Posterior vena cava (tissue), 2 donors: Measurements from ENCODE around the gene MTX1. TPM values are rescaled to one million over a fixed set of nuclear protein-coding genes. Genes with fewer than 3 reads are reported as not detected.
"Not testable (repeated sequence)": the region's sequence is repeated elsewhere in the genome, so short reads cannot be mapped to it uniquely, and the experiment has no call there.

Experiments
- DNase-seq: peaks from one replicate; pipeline ENCODE4 v3.0.0-alpha.2; 2020; ENCODE audit warnings: low spot score
- intact Hi-C, 2 donors: fragments of 100-400 bp; cut with DNase I; formaldehyde crosslinking; loops; one replicate each; pipeline versions ENCODE4 v1.14.1 to v1.14.2; 2022 to 2023
- total RNA-seq, 2 donors: library from RNA; stranded (reverse); fragmentation: NEBNext Ultra II Directional; extraction: Animal tissue kit (Norgen Biotek cat#: 25700); gene quantifications; one replicate each; pipeline ENCODE4 v1.2.1, GENCODE V29; 2021
- donor health status: DM: yes; HTN: yes; CAD: no.
- donor health status: DM: yes; HTN: yes; CAD: no.

The MTX1 gene
- total RNA-seq, 2 donors from 2014 or later: 20.9 to 26.8 TPM

DNA sequence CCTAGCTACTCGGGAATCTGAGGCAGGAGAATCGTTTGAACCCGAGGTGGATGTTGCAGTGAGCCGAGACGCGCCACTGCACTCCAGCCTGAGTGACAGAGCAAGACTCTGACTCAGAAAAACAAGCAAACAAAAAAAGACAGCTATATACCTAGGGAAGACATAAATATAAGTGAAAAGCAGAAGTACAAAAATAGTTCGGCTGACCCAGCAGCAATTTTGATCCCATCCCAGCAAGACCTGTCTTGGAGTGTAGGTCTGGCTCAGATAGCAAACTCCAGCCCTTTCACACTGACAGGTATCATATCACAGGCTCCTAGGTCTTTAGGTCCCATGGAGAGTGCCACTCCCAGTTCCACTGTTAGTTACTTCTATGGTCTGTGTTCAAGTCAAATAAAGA is 14.6 kb downstream of the MTX1 start:
- DNase-seq: no peak
- intact Hi-C loops: loop anchor here in 1 of 2 donors (10.0 kb wide), 1 partner anchor 48 kb away; the partner anchor contains the start of genes KRTCAP2 and TRIM46

DNA sequence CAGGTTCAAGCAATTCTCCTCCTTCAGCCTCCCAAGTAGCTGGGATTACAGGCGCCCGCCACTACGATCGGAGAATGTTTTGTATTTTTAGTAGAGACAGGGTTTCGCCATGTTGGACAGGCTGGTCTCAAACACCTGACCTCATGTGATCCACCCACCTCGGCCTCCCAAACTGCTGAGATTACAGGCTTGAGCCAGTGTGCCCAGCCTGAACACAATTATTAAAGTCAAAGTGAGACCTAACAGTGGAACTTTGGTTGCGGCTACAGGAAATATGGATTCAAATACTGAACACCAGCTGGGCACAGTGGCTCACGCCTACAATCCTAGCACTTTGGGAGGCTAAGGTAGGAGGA is 16.9 kb downstream of the MTX1 start:
- intact Hi-C loops: loop anchor here in 1 of 2 donors (10.0 kb wide), 1 partner anchor 51 kb away; the partner anchor contains the start of genes KRTCAP2 and TRIM46
- DNase-seq: not testable (repeated sequence)

DNA sequence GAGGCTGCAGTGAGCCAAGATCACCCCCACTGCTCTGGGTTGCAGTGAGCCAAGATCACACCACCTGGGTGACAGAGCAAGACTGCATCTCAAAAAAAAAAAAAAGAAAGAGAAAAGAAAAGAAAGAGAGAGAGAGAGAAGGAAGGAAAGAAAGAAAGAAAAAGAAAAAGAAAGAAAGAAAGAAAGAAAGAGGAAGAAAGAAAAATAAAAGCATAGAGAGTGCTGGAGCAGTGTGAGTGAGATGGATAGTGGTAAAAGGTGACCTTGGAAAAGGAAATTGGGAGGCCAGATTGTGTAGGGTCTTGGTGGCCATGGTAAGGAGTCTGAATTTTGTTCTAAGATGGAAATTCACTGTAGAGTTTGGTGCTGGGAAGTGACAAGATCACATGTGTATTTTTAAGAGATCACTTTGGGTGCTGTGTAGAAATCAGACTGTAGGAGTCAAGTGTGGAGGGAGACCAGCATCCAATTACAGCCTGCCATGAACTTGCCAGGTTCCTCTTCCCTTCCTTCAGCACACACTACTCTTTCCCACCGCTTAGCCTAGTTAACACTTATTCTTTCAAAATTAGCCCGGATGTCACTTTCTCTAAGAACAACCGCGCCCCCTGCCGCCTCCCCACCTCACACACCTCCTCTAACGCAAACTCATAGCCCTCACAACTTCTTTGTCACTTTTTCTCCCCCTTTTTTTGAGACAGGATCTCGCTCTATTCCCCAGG is 17.9 kb downstream of the MTX1 start:
- peak; percentile 94 for DNase-seq
- intact Hi-C loops: loop anchor here (2.0 to 10.0 kb wide), 3 partner anchors 20 to 52 kb away; partner anchors contain the start of genes KRTCAP2 (in 1 of the 2), THBS3 (in 1 of the 2) and TRIM46 (in 1 of the 2)

DNA sequence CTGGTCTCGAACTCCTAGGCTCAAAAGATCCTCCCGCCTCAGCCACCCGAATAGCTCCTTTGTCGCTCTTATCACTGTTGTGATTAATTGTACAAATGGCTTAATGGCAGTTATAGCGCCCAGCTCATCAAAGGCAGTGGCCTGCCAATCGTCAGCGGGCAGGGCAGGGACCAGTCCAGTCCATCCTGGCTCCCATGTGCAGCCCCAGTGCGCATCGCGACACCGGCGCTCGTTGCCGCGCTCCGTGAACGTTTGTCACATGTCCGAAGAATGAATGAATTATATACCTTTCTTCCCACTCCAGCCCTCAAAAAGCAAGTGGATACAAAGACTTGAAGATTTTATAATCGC is 18.4 kb downstream of the MTX1 start:
- peak; percentile 87 for DNase-seq
- intact Hi-C loops: loop anchor here (2.0 to 10.0 kb wide), 3 partner anchors 20 to 52 kb away; partner anchors contain the start of genes KRTCAP2 (in 1 of the 2), THBS3 (in 1 of the 2) and TRIM46 (in 1 of the 2)

DNA sequence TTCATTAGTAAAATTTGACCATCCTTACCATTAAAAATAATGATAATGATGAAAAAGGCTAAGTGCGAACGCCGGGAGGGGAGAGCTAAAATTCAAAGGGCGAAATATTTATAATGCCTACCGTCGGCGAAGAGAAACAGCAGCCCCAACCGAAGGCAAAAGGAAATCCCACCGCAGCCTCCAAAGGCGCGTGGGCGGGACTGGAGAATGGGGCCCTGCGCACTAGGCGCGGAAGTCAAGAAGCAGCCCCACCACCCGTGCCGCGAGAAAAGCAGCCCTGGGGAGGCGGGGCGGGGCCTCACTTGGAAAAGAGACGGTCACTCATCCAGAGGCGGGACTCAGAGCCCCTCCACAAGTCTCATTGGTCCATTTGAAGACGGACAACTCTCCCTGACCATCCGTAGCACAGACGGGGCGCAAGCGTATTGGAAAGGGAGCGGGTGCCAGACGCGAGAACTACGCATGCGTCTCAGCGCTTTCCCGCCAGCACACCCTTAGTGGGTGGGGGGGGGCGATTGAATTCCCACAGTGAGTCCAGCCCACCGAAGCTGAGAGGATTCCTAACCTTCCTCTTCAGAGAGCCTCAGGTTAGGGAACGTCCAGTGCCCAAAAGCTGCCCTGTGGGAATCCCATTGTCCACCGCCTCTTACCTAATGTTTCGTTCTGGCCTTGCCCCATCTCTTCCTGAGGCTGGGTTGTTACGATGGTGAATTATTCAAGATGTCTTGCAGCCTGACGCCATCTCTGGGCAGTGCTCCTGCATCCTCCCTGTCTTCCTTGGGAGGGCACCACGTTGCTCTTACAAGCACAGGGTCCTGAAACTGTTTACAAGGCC is 19.0 kb downstream of the MTX1 start:
- peak; percentile 99 for DNase-seq
- intact Hi-C loops: loop anchor here (2.0 to 10.0 kb wide), 3 partner anchors 21 to 53 kb away; partner anchors contain the start of genes KRTCAP2 (in 1 of the 2), THBS3 (in 1 of the 2) and TRIM46 (in 1 of the 2)

- DNase-seq: no peak
- intact Hi-C loops: loop anchor here in 1 of 2 donors (10.0 kb wide), 1 partner anchor 53 kb away; the partner anchor contains the start of genes KRTCAP2 and TRIM46
These were observed 19.6 kb downstream of the MTX1 start for GRCh38 chr1:155228096-155228427.

DNA sequence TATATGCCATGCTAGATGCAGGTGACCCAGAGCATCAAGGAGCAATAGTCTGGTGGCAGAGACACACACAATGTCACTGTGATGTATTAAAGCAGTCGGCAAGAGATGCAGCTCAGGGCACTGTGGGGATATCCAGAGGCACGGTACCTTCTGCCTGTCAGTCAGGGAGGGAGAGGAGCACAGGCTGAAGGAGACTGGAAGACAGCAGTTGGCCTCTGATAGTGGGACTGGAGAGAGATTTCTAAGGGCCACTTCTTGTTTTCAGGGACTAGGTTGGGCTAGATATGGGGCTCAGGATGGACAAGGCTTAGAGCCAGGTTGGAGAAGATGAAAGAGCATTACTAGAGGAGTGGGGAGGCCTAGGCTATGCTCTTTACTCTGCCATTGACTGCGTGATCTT is 22.8 kb downstream of the MTX1 start:
- intact Hi-C loops, DNase-seq: not testable (repeated sequence)

- DNase-seq: peak; percentile 83
These were observed 23.8 kb downstream of the MTX1 start for GRCh38 chr1:155232001-155232978.

GRCh38 chr1:155233502-155233901 is 25.0 kb downstream of the MTX1 start:
- DNase-seq, intact Hi-C loops: not testable (repeated sequence)

More at GRCh38 chr1:155232001-155232978, 23.8 kb downstream of the MTX1 start:
- intact Hi-C loops: not testable (repeated sequence)

DNA sequence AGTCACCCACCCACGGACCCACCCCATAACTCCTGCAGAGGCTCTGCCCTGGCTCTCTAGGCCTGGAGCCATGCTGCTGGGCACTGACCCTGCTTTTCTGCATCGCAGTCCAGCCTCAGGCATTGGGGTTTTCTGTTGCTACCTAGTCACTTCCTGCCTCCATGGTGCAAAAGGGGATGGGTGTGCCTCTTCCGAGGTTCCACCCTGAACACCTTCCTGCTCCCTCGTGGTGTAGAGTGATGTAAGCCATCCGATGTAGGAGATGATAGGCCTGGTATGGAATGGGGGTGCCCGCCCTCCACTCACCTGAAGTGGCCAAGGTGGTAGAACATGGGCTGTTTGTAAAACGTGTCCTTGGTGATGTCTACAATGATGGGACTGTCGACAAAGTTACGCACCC is 26.9 kb downstream of the MTX1 start:
- intact Hi-C loops, DNase-seq: not testable (repeated sequence)

GRCh38 chr1:155236451-155236850 is 28.0 kb downstream of the MTX1 start:
- intact Hi-C loops: no loop called here
- DNase-seq: no peak

DNA sequence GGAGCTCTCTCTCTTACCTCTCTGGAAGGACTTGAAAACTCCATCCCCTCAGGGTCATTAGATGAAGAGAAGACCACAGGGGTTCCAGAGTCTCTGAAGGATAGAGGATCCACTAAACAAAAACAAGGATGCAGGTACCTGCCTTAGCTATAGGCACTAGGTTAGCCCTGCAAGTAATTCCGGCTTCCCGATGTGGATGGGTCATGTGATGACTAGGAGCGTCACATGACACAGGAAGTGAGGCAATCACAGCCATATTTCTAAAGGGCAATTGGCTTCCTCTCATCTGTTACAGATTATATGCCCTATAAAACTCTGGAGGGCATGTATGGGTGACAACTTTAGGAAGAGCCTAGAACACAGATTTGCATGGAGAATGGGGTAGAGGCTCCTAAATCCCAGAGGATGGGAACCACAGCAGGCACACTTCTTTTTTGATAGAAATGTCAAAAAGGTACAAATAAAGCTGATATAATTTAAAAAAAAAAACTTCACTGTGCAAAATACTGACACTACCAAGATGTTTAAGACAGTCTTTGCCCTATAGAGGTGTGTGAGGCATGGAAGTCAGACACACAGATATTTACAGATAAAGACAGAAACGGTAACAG is 32.7 kb downstream of the MTX1 start:
- DNase-seq: peak; percentile 80

DNA sequence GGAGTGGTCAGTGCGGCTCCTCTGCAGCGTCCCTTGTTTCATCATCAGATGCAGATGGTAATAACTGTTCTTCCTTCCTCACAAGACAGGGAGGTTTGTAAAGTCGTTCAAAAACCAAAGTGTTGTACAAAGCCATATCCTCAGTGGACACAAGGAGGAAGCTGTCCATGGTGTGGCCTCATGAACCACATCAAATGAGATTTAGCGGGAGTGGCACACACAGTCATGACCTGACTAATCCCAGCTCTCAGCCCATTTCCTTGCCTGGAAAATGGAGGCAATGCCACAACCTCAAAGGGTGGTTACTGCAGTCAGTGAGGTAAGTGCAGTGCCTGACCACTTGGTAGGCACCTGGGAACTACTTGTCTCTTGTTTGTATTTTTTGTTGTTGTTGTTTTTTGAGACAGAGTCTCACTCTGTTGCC is 33.4 kb downstream of the MTX1 start:
- intact Hi-C loops: no loop called here

More for the DNA sequence above, 32.7 kb downstream of the MTX1 start:
- intact Hi-C loops: no loop called here

DNA sequence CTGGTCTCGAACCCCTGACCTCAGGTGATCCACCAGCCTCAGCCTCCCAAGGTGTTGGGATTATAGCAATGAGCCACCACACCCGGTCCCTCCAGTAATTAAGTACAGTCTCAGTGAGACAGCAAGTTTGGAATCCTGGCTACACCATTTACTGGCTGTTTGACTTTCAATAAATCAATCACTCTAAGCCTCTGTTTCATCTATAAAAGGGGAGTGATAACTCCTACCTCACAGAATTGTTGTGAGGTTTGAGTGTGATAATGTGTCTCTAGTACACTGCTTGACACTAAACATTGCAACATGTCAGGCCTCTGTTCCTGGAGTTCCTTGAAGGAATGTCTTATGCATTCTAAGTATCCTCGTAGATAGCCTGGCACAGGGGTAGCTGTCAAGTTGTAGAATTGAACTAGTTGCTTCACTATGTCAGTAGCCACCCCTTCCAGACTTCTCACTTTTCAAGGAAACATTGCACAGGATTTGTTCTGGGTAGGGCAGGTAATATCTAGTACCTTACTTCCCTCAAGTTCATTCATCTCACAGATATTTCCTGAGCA is 34.4 kb downstream of the MTX1 start:
- intact Hi-C loops: no loop called here
- DNase-seq: no peak

More for the DNA sequence above, 33.4 kb downstream of the MTX1 start:
- no peak for DNase-seq

DNA sequence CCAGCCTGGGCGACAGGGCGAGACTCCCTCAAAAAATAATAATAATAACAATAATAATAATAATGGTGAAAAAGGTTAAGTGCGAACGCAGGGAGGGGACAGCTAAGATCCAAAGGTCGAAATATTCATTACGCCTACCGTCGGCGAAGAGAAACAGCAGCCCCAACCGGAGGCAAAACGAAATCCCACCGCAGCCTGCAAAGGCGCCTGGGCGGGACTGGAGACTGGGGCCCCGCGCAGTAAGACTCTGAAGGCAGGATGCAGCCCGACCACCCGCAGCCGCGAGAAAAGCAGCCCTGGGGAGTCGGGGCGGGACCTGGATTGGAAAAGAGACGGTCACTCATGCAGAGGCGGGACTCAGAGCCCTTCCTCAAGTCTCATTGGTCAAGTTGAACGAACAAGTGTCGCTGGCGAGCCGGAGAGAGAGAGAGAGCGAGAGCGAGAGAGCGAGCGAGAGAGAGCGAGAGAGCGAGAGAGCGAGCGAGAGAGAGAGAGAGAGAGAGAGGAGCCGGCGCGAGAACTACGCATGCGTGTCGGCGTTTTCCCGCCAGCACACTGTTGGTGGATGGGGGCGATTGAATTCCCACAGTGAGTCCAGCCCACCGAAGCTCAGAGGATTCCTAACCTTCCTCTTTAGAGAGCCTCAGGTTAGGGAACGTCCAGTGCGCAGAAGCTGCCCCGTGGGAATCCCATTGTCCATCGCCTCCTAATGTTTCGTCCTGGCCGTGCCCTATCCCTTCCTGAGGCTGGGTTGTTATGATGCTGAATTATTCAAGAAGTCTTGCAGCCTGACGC is 36.1 kb downstream of the MTX1 start:
- intact Hi-C loops: no loop called here
- DNase-seq: peak; percentile 99

DNA sequence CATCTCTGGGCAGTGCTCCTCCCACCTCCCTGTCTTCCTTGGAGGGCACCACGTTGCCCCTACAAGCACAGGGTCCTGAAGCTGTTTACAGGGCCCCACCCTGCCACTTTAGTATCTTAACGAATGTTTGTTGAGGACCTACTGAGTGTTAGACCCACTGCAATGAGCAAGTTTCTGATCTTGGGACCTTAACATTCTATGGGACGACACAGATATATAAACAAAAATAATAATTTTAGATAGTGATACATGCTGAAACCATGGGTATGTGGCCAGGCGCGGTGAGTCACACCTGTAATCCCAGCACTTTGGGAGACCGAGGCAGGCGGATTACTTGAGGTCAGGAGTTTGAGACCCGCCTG is 36.6 kb downstream of the MTX1 start:
- intact Hi-C loops: no loop called here
- DNase-seq: no peak

- DNase-seq, intact Hi-C loops: not testable (repeated sequence)
These were observed 38.3 kb downstream of the MTX1 start for GRCh38 chr1:155246796-155247195.
